HG03460 (cell line): ENCODE measurements around the gene ADAM17.
"Not testable (repeated sequence)": the region's sequence is repeated elsewhere in the genome, so short reads cannot be mapped to it uniquely, and the experiment has no call there.

Source experiments
- ATAC-seq: cut with Tn5 transposase; IDR thresholded peaks from one replicate; pipeline ENCODE4 v1.9.1; 2021; ENCODE audit not compliant: unreplicated experiment

The ADAM17 gene

GRCh38 chr2:9570182-9571060 is 14.8 kb upstream of the ADAM17 start:
- ATAC-seq, result no peak

- ATAC-seq, result no peak
These were observed 10.0 kb upstream of the ADAM17 start for GRCh38 chr2:9565436-9566153.

- ATAC-seq, result no peak
These were observed 5.0 kb upstream of the ADAM17 start for GRCh38 chr2:9560628-9561027.

GRCh38 chr2:9558948-9559381 is 3.3 kb upstream of the ADAM17 start:
- ATAC-seq, result no peak

GRCh38 chr2:9556121-9556743 is 602 bp upstream of the ADAM17 start:
- peak; percentile 21 for ATAC-seq

GRCh38 chr2:9554921-9555296 is 721 bp downstream of the ADAM17 start:
- no peak for ATAC-seq

GRCh38 chr2:9552219-9553178 is 3.1 kb downstream of the ADAM17 start:
- no peak for ATAC-seq

- not testable (repeated sequence) for ATAC-seq
These were observed 4.7 kb downstream of the ADAM17 start for GRCh38 chr2:9550859-9551391.

- no peak for ATAC-seq
These were observed 6.2 kb downstream of the ADAM17 start for GRCh38 chr2:9549420-9549819.

- ATAC-seq, result peak; percentile 54
These were observed 7.1 kb downstream of the ADAM17 start for GRCh38 chr2:9548506-9548905.

- ATAC-seq, result no peak
These were observed 8.2 kb downstream of the ADAM17 start for GRCh38 chr2:9547262-9547991.

- ATAC-seq, result no peak
These were observed 10.1 kb downstream of the ADAM17 start for GRCh38 chr2:9545502-9545901.

- ATAC-seq, result no peak
These were observed 12.1 kb downstream of the ADAM17 start for GRCh38 chr2:9543557-9543956.

GRCh38 chr2:9539531-9539930 is 16.1 kb downstream of the ADAM17 start:
- ATAC-seq, result no peak

GRCh38 chr2:9538000-9538507 is 17.6 kb downstream of the ADAM17 start:
- no peak for ATAC-seq

- ATAC-seq, result no peak
These were observed 19.1 kb downstream of the ADAM17 start for GRCh38 chr2:9536504-9536903.

GRCh38 chr2:9535177-9535576 is 20.5 kb downstream of the ADAM17 start:
- no peak for ATAC-seq

- no peak for ATAC-seq
These were observed 22.0 kb downstream of the ADAM17 start for GRCh38 chr2:9533663-9534062.

GRCh38 chr2:9532421-9532820 is 23.2 kb downstream of the ADAM17 start:
- no peak for ATAC-seq
